GM12892 (cell line): ENCODE measurements around the gene TSPAN5.

Experiments used
- POLR2A ChIP-seq: IDR thresholded peaks from 2 replicates; pipeline ENCODE4 v1.6.1; 2011; ENCODE audit warnings: low read depth, low read length, control low read depth
- POLR2AphosphoS5 ChIP-seq: IDR thresholded peaks from 2 replicates; pipeline ENCODE4 v1.6.1; 2011; ENCODE audit warnings: low read depth, low read length, control low read depth

- no peak for TF ChIP-seq POLR2A
- no peak for TF ChIP-seq POLR2AphosphoS5
Measured at GRCh38 chr4:98430708-98431403, 227.6 kb downstream of the TSPAN5 start.
